H1 (cell line): ENCODE results near the gene DDOST.

ENCODE experiments used
- KDM5A ChIP-seq: fragments of 200-600 bp; IDR thresholded peaks from 2 replicates; pipeline ENCODE4 v1.7.1; 2012; ENCODE audit warnings: mild to moderate bottlenecking, low read length, inconsistent platforms, mixed read lengths
- POLR2A ChIP-seq, 2 experiments: IDR thresholded peaks; 1 replicate in 1 of 2; 2 replicates in 1 of 2; pipeline ENCODE4 v1.6.1; 2011; ENCODE audit warnings: low read depth in 2 of 2, low read length in 2 of 2, mild to moderate bottlenecking in 2 of 2; ENCODE audit errors: control extremely low read depth in 1 of 2
- SAP30 ChIP-seq: fragments of 300-600 bp; sonication (generic); IDR thresholded peaks from 2 replicates; pipeline ENCODE4 v1.7.1; 2012; ENCODE audit warnings: low read length, moderate library complexity, mild to moderate bottlenecking, inconsistent platforms; ENCODE audit not compliant: insufficient read depth, insufficient replicate concordance
- SIN3A ChIP-seq, 2 experiments: IDR thresholded peaks in 1 of 2; conservative IDR thresholded peaks in 1 of 2; 2 replicates each; pipeline ENCODE4 v1.6.1; 2011 to 2012; ENCODE audit warnings: low read length in 2 of 2, improper control_type of control experiment in 1 of 2, low read depth in 1 of 2, mild to moderate bottlenecking in 1 of 2
- TF ChIP-seq, protein P1 (sequence below), 3 experiments: IDR thresholded peaks; 1 replicate in 2 of 3; 2 replicates in 1 of 3; pipeline versions ENCODE4 v1.5.1 to v1.6.1; 2011; ENCODE audit warnings: low read length in 3 of 3, mild to moderate bottlenecking in 3 of 3, inconsistent platforms in 2 of 3, low read depth in 1 of 3, moderate library complexity in 1 of 3; ENCODE audit not compliant: insufficient read depth in 1 of 3; ENCODE audit errors: control extremely low read depth in 1 of 3
- TF ChIP-seq, protein P2 (sequence below): IDR thresholded peaks from 2 replicates; pipeline ENCODE4 v1.6.1; 2011; ENCODE audit warnings: low read depth, mild to moderate bottlenecking, low read length; ENCODE audit not compliant: insufficient read depth
- TF ChIP-seq, protein P3 (sequence below): IDR thresholded peaks from 2 replicates; pipeline ENCODE4 v1.6.1; 2011; ENCODE audit warnings: low read length, improper control_type of control experiment

DNA sequence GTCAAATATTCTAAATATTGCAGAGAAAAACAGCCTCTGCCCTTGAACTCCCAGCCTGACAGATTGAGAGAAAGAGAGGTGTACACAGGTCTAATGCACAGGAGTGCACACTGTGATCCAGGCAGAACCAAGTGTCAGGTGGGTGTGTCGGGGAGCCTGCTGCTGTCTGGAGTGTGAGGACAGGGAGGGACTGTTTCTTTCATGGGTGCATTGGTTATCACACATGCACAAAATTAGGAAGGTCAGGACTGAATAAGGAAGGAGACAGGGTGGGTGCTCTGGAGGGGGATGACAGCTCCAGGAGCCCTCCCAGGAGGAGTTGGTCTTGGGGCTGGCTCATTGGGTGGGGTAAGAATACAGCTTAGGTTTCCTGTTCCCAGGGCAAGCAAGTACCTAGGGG lies 41.2 kb downstream of the DDOST start:
- no peak for TF ChIP-seq POLR2A (IDR thresholded peaks at IDR 0.05; ENCODE audit: control extremely low read depth in 1 of 2, low read depth in 2 of 2, low read length in 2 of 2)
- TF ChIP-seq, protein P1, sequence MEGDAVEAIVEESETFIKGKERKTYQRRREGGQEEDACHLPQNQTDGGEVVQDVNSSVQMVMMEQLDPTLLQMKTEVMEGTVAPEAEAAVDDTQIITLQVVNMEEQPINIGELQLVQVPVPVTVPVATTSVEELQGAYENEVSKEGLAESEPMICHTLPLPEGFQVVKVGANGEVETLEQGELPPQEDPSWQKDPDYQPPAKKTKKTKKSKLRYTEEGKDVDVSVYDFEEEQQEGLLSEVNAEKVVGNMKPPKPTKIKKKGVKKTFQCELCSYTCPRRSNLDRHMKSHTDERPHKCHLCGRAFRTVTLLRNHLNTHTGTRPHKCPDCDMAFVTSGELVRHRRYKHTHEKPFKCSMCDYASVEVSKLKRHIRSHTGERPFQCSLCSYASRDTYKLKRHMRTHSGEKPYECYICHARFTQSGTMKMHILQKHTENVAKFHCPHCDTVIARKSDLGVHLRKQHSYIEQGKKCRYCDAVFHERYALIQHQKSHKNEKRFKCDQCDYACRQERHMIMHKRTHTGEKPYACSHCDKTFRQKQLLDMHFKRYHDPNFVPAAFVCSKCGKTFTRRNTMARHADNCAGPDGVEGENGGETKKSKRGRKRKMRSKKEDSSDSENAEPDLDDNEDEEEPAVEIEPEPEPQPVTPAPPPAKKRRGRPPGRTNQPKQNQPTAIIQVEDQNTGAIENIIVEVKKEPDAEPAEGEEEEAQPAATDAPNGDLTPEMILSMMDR (IDR thresholded peaks at IDR 0.05; ENCODE audit: control extremely low read depth in 1 of 3, insufficient read depth in 1 of 3, low read depth in 1 of 3, low read length in 3 of 3), result no peak
- TF ChIP-seq SAP30, result no peak
- TF ChIP-seq, protein P2, sequence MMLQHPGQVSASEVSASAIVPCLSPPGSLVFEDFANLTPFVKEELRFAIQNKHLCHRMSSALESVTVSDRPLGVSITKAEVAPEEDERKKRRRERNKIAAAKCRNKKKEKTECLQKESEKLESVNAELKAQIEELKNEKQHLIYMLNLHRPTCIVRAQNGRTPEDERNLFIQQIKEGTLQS, result no peak
- TF ChIP-seq, protein P3, sequence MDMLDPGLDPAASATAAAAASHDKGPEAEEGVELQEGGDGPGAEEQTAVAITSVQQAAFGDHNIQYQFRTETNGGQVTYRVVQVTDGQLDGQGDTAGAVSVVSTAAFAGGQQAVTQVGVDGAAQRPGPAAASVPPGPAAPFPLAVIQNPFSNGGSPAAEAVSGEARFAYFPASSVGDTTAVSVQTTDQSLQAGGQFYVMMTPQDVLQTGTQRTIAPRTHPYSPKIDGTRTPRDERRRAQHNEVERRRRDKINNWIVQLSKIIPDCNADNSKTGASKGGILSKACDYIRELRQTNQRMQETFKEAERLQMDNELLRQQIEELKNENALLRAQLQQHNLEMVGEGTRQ, result no peak
- TF ChIP-seq SIN3A (conservative IDR thresholded peaks at IDR 0.05 in 1 of 2, IDR thresholded peaks at IDR 0.05 in 1 of 2; ENCODE audit: low read depth in 1 of 2, low read length in 2 of 2), result no peak
- TF ChIP-seq KDM5A, result no peak
